Karpas-422 (cell line): ENCODE results near the gene AKT1. TPM values are rescaled to one million over a fixed set of nuclear protein-coding genes. Genes with fewer than 3 reads are reported as not detected.

ENCODE experiments used
- DNase-seq: peaks from one replicate; pipeline ENCODE4 v3.0.0-alpha.2; 2015
- H2AFZ ChIP-seq: fragments of 200-600 bp; sonication (generic); 2 replicates; pipeline ENCODE4 v1.6.1; 2014; ENCODE audit warnings: antibody characterized with exemption, low read length, mixed read lengths
- H3K27ac ChIP-seq: fragments of 200-600 bp; sonication (generic); 2 replicates; pipeline ENCODE4 v1.5.1; 2014; ENCODE audit warnings: mild to moderate bottlenecking, low read length, moderate library complexity
- H3K27me3 ChIP-seq: fragments of 200-600 bp; sonication (generic); 2 replicates; pipeline ENCODE4 v1.6.1; 2014; ENCODE audit warnings: low read length, mixed read lengths
- H3K36me3 ChIP-seq: fragments of 200-600 bp; sonication (generic); 2 replicates; pipeline ENCODE4 v1.6.1; 2014; ENCODE audit warnings: low read length, mixed read lengths; ENCODE audit not compliant: insufficient read depth
- H3K4me1 ChIP-seq: fragments of 200-600 bp; sonication (generic); 2 replicates; pipeline ENCODE4 v1.6.1; 2014; ENCODE audit warnings: mild to moderate bottlenecking, low read length, mixed read lengths
- H3K4me2 ChIP-seq: fragments of 200-600 bp; sonication (generic); 2 replicates; pipeline ENCODE4 v1.6.1; 2014; ENCODE audit warnings: low read length, low read depth, mild to moderate bottlenecking; ENCODE audit not compliant: poor library complexity, severe bottlenecking
- H3K4me3 ChIP-seq: fragments of 200-600 bp; sonication (generic); 2 replicates; pipeline ENCODE4 v1.5.1; 2014; ENCODE audit warnings: mild to moderate bottlenecking, antibody characterized with exemption, low read length, mixed read lengths
- H3K79me2 ChIP-seq: fragments of 200-600 bp; sonication (generic); 2 replicates; pipeline ENCODE4 v1.6.1; 2014; ENCODE audit warnings: mild to moderate bottlenecking, low read length, mixed read lengths
- H3K9ac ChIP-seq: fragments of 200-600 bp; sonication (generic); 2 replicates; pipeline ENCODE4 v1.6.0; 2014; ENCODE audit warnings: low read length
- H3K9me2 ChIP-seq: fragments of 200-600 bp; sonication (generic), shearing (Covaris generic); replicated peaks from 2 replicates; pipeline ENCODE4 v1.6.0; 2014; ENCODE audit warnings: mild to moderate bottlenecking, low read length, moderate library complexity; ENCODE audit not compliant: insufficient read depth
- H3K9me3 ChIP-seq: fragments of 300-700, 200-600 bp; sonication (generic); 2 replicates; pipeline ENCODE4 v1.6.1; 2014; ENCODE audit warnings: low read length, mixed read lengths
- H4K20me1 ChIP-seq: fragments of 200-600 bp; sonication (generic); 2 replicates; pipeline ENCODE4 v1.6.1; 2014; ENCODE audit warnings: mild to moderate bottlenecking, antibody characterized with exemption, low read length, low read depth; ENCODE audit not compliant: insufficient read depth
- total RNA-seq: library from RNA; depleted of rRNA; stranded (reverse); fragments of >200 nt; shearing (Covaris generic); gene quantifications from 2 replicates; pipeline ENCODE4 v1.2.3, GENCODE V29; 2014; ENCODE audit warnings: low replicate concordance

AKT1 gene
- total RNA-seq, 1 experiment from 2014 or later, result 70.4 TPM

- no peak for DNase-seq
- no peak overlapping the region for H3K4me2 ChIP-seq
- no peak overlapping the region for H3K4me3 ChIP-seq
- no peaks in the 10 kb centered on the region for H3K9me3 ChIP-seq
- H3K9me2 ChIP-seq, result no peaks in the 10 kb centered on the region
- no peak overlapping the region for H2AFZ ChIP-seq
- no peaks in the 10 kb centered on the region for H3K36me3 ChIP-seq
- no peak overlapping the region for H3K27ac ChIP-seq
- no peaks in the 10 kb centered on the region for H3K4me1 ChIP-seq
- no peaks in the 10 kb centered on the region for H3K27me3 ChIP-seq
- H3K79me2 ChIP-seq, result no peaks in the 10 kb centered on the region
- peaks cover 11% of the 10 kb centered on the region; the same call in 1 of the 2 replicates for H4K20me1 ChIP-seq
- H3K9ac ChIP-seq, result no peak overlapping the region
Measured at GRCh38 chr14:104741803-104742251, 53.7 kb downstream of the AKT1 start.

DNA sequence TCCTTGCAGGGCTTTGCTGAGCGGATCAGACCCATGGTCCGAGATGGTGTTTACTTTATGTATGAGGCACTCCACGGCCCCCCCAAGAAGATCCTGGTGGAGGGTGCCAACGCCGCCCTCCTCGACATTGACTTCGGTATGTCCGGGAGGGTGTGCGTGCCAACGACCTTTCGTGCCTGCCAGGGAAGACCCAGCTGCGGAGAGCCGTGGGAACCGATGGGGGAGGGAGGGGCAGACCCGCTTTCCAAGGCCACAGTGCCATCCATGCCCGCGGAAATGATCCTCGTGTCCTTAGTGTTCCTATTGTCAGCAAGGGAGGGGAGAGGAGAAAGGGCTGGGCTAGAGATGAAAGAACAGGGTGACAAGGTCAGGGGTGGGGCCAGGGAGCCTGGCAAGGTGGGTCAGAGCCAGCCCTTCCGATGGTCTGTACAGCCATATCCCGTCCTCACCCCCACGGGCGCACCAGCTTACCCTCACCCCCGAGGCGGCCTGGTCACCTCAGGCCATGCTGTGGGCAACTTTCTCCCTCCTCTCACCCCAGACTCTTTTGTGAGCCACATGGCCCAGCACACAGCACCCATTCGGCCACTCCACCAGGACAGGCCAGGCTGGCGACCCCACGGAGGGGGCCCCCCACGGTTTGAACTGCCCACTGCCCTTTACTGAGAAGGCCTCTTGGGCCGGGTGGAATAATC lies 54.3 kb downstream of the AKT1 start:
- Histone ChIP-seq H2AFZ (no peak overlapping the region), H3K9me3 (no peaks in the 10 kb centered on the region), H3K4me1 (no peaks in the 10 kb centered on the region), H3K27ac (no peak overlapping the region), H3K79me2 (no peaks in the 10 kb centered on the region), H3K9ac (no peak overlapping the region), H3K4me2 (no peak overlapping the region), H3K9me2 (no peaks in the 10 kb centered on the region), H3K36me3 (no peaks in the 10 kb centered on the region), H4K20me1 (peaks cover 11% of the 10 kb centered on the region; the same call in 1 of the 2 replicates), H3K27me3 (no peaks in the 10 kb centered on the region), H3K4me3 (no peak overlapping the region)
- DNase-seq, result no peak

DNA sequence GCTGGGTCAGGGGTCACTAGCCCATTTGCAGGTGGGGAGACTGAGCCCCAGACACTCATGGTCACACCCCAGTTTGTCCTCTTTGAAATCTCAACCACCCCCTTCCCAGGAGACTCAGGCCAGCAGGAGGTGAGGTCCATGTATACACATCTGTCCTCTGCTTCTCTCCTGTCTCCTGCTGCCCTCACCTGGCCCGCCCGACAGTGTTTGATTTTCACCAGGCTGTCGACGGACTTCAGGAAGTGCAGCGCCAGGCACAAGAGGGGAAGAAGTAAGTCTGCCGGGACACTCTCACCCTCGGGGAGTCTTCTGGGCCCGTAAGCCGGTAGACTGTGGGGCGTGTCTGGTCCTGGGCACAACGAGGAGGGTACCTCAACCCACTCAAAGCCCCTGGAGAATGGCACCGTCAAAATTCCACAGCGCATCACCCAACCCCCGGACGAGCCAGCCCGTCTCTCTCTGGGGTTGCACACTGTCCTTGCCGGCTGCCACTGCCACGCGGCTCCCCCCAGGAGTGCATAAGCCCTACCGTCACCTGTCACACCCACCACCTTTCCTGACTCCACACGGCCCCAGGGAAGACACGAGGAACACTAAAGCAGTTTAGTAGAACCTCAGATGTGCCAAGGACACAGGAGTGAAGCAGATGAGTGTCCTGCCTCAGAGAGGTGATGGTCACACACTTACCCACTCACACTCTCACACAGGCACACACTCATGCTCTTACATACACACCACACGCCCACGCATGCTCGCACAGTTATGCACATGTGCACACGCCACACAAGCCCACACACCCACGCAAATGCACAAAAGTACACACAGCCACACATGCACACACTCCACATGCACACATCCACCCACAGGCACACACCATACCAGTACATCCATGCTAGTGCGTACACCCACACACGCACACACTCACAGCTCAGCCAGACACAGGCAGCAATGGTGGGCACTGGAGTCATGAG lies 55.7 kb downstream of the AKT1 start:
- Histone ChIP-seq H3K27me3 (no peaks in the 10 kb centered on the region), H3K79me2 (no peaks in the 10 kb centered on the region), H2AFZ (no peak overlapping the region), H3K27ac (no peak overlapping the region), H3K36me3 (no peaks in the 10 kb centered on the region), H3K4me2 (no peak overlapping the region), H3K9me2 (no peaks in the 10 kb centered on the region), H3K9ac (no peak overlapping the region), H4K20me1 (peaks cover 11% of the 10 kb centered on the region; the same call in 1 of the 2 replicates), H3K4me1 (no peaks in the 10 kb centered on the region), H3K9me3 (no peaks in the 10 kb centered on the region), H3K4me3 (no peak overlapping the region)
- DNase-seq, result no peak

GRCh38 chr14:104739026-104739425 lies 56.5 kb downstream of the AKT1 start:
- Histone ChIP-seq H2AFZ (no peak overlapping the region), H3K4me3 (no peak overlapping the region), H3K9me2 (no peaks in the 10 kb centered on the region), H3K4me2 (no peak overlapping the region), H3K9ac (no peak overlapping the region), H4K20me1 (peaks cover 11% of the 10 kb centered on the region; the same call in 1 of the 2 replicates), H3K27me3 (no peaks in the 10 kb centered on the region), H3K79me2 (no peaks in the 10 kb centered on the region), H3K4me1 (no peaks in the 10 kb centered on the region), H3K36me3 (no peaks in the 10 kb centered on the region), H3K27ac (no peak overlapping the region), H3K9me3 (no peaks in the 10 kb centered on the region)
- no peak for DNase-seq

GRCh38 chr14:104738375-104739019 lies 57.1 kb downstream of the AKT1 start:
- Histone ChIP-seq H3K79me2 (no peaks in the 10 kb centered on the region), H3K4me3 (no peak overlapping the region), H4K20me1 (peaks cover 11% of the 10 kb centered on the region; the same call in 1 of the 2 replicates), H3K27ac (no peak overlapping the region), H3K36me3 (no peaks in the 10 kb centered on the region), H2AFZ (no peak overlapping the region), H3K9me3 (no peaks in the 10 kb centered on the region), H3K9me2 (no peaks in the 10 kb centered on the region), H3K27me3 (no peaks in the 10 kb centered on the region), H3K4me2 (no peak overlapping the region), H3K9ac (no peak overlapping the region), H3K4me1 (no peaks in the 10 kb centered on the region)
- no peak for DNase-seq

DNA sequence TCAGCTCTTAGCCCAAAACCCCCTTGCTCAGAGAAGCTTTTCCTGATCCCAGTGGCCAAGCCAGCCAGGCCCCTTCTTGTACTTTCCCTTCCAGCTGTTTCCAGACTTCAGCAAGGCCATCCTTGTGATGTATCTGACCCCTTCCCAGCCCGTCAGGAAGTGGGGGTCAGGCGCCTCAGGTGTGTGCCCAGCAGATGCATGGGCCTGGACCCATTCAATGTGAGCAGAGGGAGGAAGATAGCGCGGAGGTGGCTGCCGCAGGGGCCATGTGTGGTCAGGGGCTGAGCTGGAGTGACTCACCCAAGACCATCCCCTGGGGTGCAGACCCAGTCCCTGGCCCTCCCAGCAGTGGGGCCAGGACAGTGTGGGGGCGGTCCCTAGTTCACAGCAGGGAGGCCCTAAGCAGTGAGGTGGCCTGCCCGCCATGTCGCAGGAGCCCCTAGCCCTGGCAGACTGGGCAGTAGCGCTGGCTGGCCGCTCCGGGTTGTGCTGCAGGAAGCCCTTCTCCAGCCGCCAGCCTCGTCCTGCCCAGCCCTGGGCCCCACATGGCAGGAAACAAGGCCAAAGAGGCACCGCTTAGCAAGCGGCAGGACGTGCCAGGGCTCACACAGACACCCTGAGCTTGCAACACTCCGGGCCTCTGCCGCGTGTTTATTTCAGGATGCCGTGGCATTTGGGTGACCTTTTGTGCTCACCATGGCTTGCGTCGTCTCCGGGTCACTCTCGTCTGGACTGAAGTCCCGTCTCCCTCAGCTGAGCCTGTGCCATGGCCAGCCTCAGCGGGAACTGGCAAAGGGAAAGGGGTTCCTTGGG lies 59.5 kb downstream of the AKT1 start:
- Histone ChIP-seq H3K4me2 (no peak overlapping the region), H2AFZ (no peak overlapping the region)

GRCh38 chr14:104734991-104735779 lies 60.4 kb downstream of the AKT1 start:
- Histone ChIP-seq H3K27me3 (no peaks in the 10 kb centered on the region), H3K4me1 (no peaks in the 10 kb centered on the region), H4K20me1 (no peaks in the 10 kb centered on the region), H3K9ac (no peak overlapping the region), H2AFZ (no peak overlapping the region), H3K4me3 (no peak overlapping the region), H3K9me2 (no peaks in the 10 kb centered on the region), H3K4me2 (no peak overlapping the region), H3K79me2 (no peaks in the 10 kb centered on the region), H3K27ac (no peak overlapping the region), H3K36me3 (no peaks in the 10 kb centered on the region), H3K9me3 (no peaks in the 10 kb centered on the region)
- no peak for DNase-seq

More for the DNA sequence above, 59.5 kb downstream of the AKT1 start:
- Histone ChIP-seq H3K27ac (no peak overlapping the region), H3K9me3 (no peaks in the 10 kb centered on the region), H3K27me3 (no peaks in the 10 kb centered on the region), H3K36me3 (no peaks in the 10 kb centered on the region), H3K4me3 (no peak overlapping the region), H3K9me2 (no peaks in the 10 kb centered on the region), H3K9ac (no peak overlapping the region), H4K20me1 (peaks cover 3% of the 10 kb centered on the region; the same call in 1 of the 2 replicates), H3K79me2 (no peaks in the 10 kb centered on the region), H3K4me1 (no peaks in the 10 kb centered on the region)
- no peak for DNase-seq
